CD14-positive monocyte (primary cell): Measurements from ENCODE around the gene RABEP2. TPM values are rescaled to one million over a fixed set of nuclear protein-coding genes. Genes with fewer than 3 reads are reported as not detected.

Experiments
- DNase-seq, 3 donors: peaks; one replicate each; pipeline ENCODE4 v3.0.0-alpha.2; 2011 to 2022
- H2AFZ ChIP-seq: 2 replicates; pipeline ENCODE4 v1.6.0; 2012; ENCODE audit warnings: mild to moderate bottlenecking, low read depth, low read length, inconsistent platforms; ENCODE audit not compliant: insufficient read depth, poor library complexity, severe bottlenecking
- H3K27ac ChIP-seq, 2 donors: 1 replicate in 1 of 2; 2 replicates in 1 of 2; pipeline ENCODE4 v1.5.1; 2012 to 2013; ENCODE audit warnings: low read length in 2 of 2, control low read depth in 1 of 2, inconsistent platforms in 1 of 2, low read depth in 1 of 2, mild to moderate bottlenecking in 1 of 2
- H3K27me3 ChIP-seq, 2 donors: one replicate each; pipeline versions ENCODE4 v1.6.0 to v1.6.1; 2011 to 2013; ENCODE audit warnings: low read length in 2 of 2; ENCODE audit not compliant: control insufficient read depth in 2 of 2, insufficient read depth in 2 of 2
- H3K36me3 ChIP-seq, 2 donors: replicated peaks in 1 of 2; 1 replicate in 1 of 2; 2 replicates in 1 of 2; pipeline versions ENCODE4 v1.5.1 to v1.6.1; 2012 to 2013; ENCODE audit warnings: low read length in 2 of 2, control low read depth in 1 of 2, inconsistent platforms in 1 of 2, mild to moderate bottlenecking in 1 of 2; ENCODE audit not compliant: insufficient read depth in 2 of 2, control insufficient read depth in 1 of 2
- H3K4me1 ChIP-seq, 2 donors: 1 replicate in 1 of 2; 2 replicates in 1 of 2; pipeline versions ENCODE4 v1.5.1 to v1.6.1; 2012 to 2013; ENCODE audit warnings: low read length in 2 of 2, control low read depth in 1 of 2, inconsistent platforms in 1 of 2, mild to moderate bottlenecking in 1 of 2, moderate library complexity in 1 of 2; ENCODE audit not compliant: insufficient read depth in 2 of 2, control insufficient read depth in 1 of 2
- H3K4me2 ChIP-seq: replicated peaks from 2 replicates; pipeline ENCODE3; 2012; ENCODE audit warnings: low read length, moderate library complexity, mild to moderate bottlenecking; ENCODE audit not compliant: poor library complexity, severe bottlenecking; ENCODE audit errors: extremely low read depth
- H3K4me3 ChIP-seq, 3 experiments: fragments of 200-600 bp in 1 of 3; sonication (generic) in 1 of 3; replicated peaks in 1 of 3; 1 replicate in 2 of 3; 2 replicates in 1 of 3; pipeline ENCODE4 v1.5.1; 2011 to 2013; ENCODE audit warnings: low read length in 3 of 3, mild to moderate bottlenecking in 3 of 3, control low read depth in 2 of 3, low read depth in 2 of 3, inconsistent platforms in 1 of 3, moderate library complexity in 1 of 3
- H3K79me2 ChIP-seq: 2 replicates; pipeline ENCODE4 v1.6.0; 2012; ENCODE audit warnings: mild to moderate bottlenecking, control low read depth, inconsistent platforms, low read length, moderate library complexity; ENCODE audit not compliant: insufficient read depth
- H3K9ac ChIP-seq: 2 replicates; pipeline ENCODE4 v1.6.0; 2017; ENCODE audit warnings: low read length, mild to moderate bottlenecking; ENCODE audit not compliant: insufficient read depth, poor library complexity, severe bottlenecking
- H3K9me3 ChIP-seq, 2 donors: replicated peaks in 1 of 2; 1 replicate in 1 of 2; 2 replicates in 1 of 2; pipeline versions ENCODE4 v1.5.1 to v1.6.1; 2012 to 2013; ENCODE audit warnings: low read length in 2 of 2, control low read depth in 1 of 2; ENCODE audit not compliant: control insufficient read depth in 1 of 2, insufficient read depth in 1 of 2
- H4K20me1 ChIP-seq: 2 replicates; pipeline ENCODE4 v1.6.0; 2012; ENCODE audit warnings: mild to moderate bottlenecking, low read length, control low read depth, moderate library complexity; ENCODE audit not compliant: insufficient read depth
- H3K27ac Mint-ChIP-seq, 7 donors: one replicate each; pipeline ENCODE4 v1.8.0; 2020; ENCODE audit warnings: mild to moderate bottlenecking in 7 of 7, mixed read lengths in 7 of 7, moderate library complexity in 6 of 7, inconsistent platforms in 2 of 7
- H3K27me3 Mint-ChIP-seq, 3 donors: one replicate each; pipeline ENCODE4 v1.8.0; 2021 to 2022; ENCODE audit warnings: low read depth in 3 of 3, mild to moderate bottlenecking in 3 of 3, mixed read lengths in 3 of 3, moderate library complexity in 3 of 3, inconsistent platforms in 1 of 3
- H3K36me3 Mint-ChIP-seq, 2 donors: one replicate each; pipeline ENCODE4 v1.8.0; 2020; ENCODE audit warnings: mixed read lengths in 2 of 2, inconsistent platforms in 1 of 2, mild to moderate bottlenecking in 1 of 2
- H3K4me1 Mint-ChIP-seq: one replicate; pipeline ENCODE4 v1.8.0; 2020; ENCODE audit warnings: mild to moderate bottlenecking, mixed read lengths
- H3K4me3 Mint-ChIP-seq, 2 donors: one replicate each; pipeline ENCODE4 v1.8.0; 2020; ENCODE audit warnings: mild to moderate bottlenecking in 2 of 2, mixed read lengths in 2 of 2, moderate library complexity in 1 of 2
- H3K9me3 Mint-ChIP-seq, 7 donors: one replicate each; pipeline ENCODE4 v1.8.0; 2020 to 2022; ENCODE audit warnings: mixed read lengths in 7 of 7, mild to moderate bottlenecking in 6 of 7, moderate library complexity in 6 of 7, inconsistent platforms in 2 of 7
- WGBS: methylation state at CpG from one replicate; pipeline ENCODE4 v1.1.5; 2013; ENCODE audit warnings: missing lambda C conversion rate; ENCODE audit not compliant: insufficient coverage; 5-methylcytosine and 5-hydroxymethylcytosine counted together
- intact Hi-C, 2 donors: fragments of 100-400 bp; cut with micrococcal nuclease; formaldehyde crosslinking; loops; one replicate each; pipeline versions ENCODE4 v1.15.0 to v1.15.1; 2023
- polyA plus RNA-seq, 3 donors: library from polyadenylated mRNA; depleted of rRNA in 1 of 3; unstranded in 2 of 3; stranded (reverse) in 1 of 3; fragments of 300-500 nt in 2 of 3; fragments of >200 nt in 1 of 3; fragmentation: Illumina TruSeq in 2 of 3; gene quantifications; 1 replicate in 2 of 3; 2 replicates in 1 of 3; pipeline ENCODE4 v1.2.3, GENCODE V29; 2012 to 2021
- TF ChIP-seq, protein P1 (sequence below): fragments of 200-600 bp; IDR thresholded peaks from one replicate; pipeline ENCODE4 v1.8.0; 2022; ENCODE audit warnings: antibody characterized with exemption, mild to moderate bottlenecking

Gene RABEP2
- polyA plus RNA-seq, 3 donors = 1.9 to 21.6 (median 2.5) TPM

DNA sequence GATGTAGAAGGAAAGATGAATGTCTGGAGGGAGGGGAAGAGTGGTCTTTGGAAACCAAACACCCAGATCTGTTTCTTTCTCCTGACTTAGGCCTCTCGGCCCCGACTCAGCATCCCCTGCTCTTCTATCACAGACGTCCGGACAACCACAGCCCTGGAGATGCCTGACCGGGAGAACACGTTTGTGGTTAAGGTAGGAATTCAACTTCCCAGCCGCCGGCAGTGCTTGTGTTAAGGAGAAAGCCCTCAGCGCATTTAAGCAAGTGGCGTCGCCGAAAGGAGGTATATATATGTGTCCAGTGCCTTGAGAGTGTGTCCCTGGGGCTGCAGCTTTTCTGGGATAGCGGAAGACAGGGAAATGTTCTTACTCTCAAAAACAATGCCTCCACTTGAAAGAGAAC, 57.8 kb downstream of the RABEP2 start:
- no peak overlapping the region for H3K4me3 ChIP-seq
- no peak for DNase-seq
- H3K27ac Mint-ChIP-seq = peak overlapping the region in 1 of 7 donors; percentile 26
- peaks cover 19 to 26% of the 10 kb centered on the region in 2 donors for H3K4me1 ChIP-seq
- H3K27me3 ChIP-seq = no peaks in the 10 kb centered on the region
- H3K9me3 ChIP-seq = no peaks in the 10 kb centered on the region
- no peak overlapping the region for H3K4me2 ChIP-seq
- H3K27me3 Mint-ChIP-seq = peaks cover 0 to 2% (median 0%) of the 10 kb centered on the region in 3 donors
- H3K27ac ChIP-seq = no peak overlapping the region
- peaks cover 47 to 57% of the 10 kb centered on the region in 2 donors for H3K36me3 Mint-ChIP-seq
- H2AFZ ChIP-seq = no peak overlapping the region
- TF ChIP-seq, protein P1, sequence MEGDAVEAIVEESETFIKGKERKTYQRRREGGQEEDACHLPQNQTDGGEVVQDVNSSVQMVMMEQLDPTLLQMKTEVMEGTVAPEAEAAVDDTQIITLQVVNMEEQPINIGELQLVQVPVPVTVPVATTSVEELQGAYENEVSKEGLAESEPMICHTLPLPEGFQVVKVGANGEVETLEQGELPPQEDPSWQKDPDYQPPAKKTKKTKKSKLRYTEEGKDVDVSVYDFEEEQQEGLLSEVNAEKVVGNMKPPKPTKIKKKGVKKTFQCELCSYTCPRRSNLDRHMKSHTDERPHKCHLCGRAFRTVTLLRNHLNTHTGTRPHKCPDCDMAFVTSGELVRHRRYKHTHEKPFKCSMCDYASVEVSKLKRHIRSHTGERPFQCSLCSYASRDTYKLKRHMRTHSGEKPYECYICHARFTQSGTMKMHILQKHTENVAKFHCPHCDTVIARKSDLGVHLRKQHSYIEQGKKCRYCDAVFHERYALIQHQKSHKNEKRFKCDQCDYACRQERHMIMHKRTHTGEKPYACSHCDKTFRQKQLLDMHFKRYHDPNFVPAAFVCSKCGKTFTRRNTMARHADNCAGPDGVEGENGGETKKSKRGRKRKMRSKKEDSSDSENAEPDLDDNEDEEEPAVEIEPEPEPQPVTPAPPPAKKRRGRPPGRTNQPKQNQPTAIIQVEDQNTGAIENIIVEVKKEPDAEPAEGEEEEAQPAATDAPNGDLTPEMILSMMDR = no peak
- H3K79me2 ChIP-seq = peaks cover 46% of the 10 kb centered on the region
- no peak overlapping the region for H3K4me3 Mint-ChIP-seq
- no peak overlapping the region for H3K9ac ChIP-seq
- H3K4me1 Mint-ChIP-seq = peaks cover 20% of the 10 kb centered on the region
- peaks cover 30% of the 10 kb centered on the region for H4K20me1 ChIP-seq
- 98% methylated on average over 7 of the region's 13 CpGs for WGBS
- peaks cover 0 to 2% (median 0%) of the 10 kb centered on the region in 7 donors for H3K9me3 Mint-ChIP-seq
- H3K36me3 ChIP-seq = peaks cover 55 to 57% of the 10 kb centered on the region in 2 donors
- intact Hi-C loops = no loop called here

GRCh38 chr16:28866454-28866804, 58.6 kb downstream of the RABEP2 start:
- Histone ChIP-seq H3K79me2 (peaks cover 50% of the 10 kb centered on the region), H3K27me3 (no peaks in the 10 kb centered on the region), H3K9ac (no peak overlapping the region), H3K4me2 (no peak overlapping the region), H3K27ac (no peak overlapping the region), H2AFZ (no peak overlapping the region), H3K9me3 (no peaks in the 10 kb centered on the region), H4K20me1 (peaks cover 30% of the 10 kb centered on the region), H3K4me3 (no peak overlapping the region), H3K36me3 (peaks cover 47 to 49% of the 10 kb centered on the region in 2 donors), H3K4me1 (peaks cover 19 to 26% of the 10 kb centered on the region in 2 donors)
- H3K36me3 Mint-ChIP-seq = peaks cover 40 to 49% of the 10 kb centered on the region in 2 donors
- H3K27me3 Mint-ChIP-seq = peaks cover 0 to 2% (median 0%) of the 10 kb centered on the region in 3 donors
- no peak for DNase-seq
- intact Hi-C loops = no loop called here
- WGBS = 90% methylated on average over 12 of the region's 17 CpGs
- no peak overlapping the region for H3K4me3 Mint-ChIP-seq
- peak overlapping the region in 2 of 7 donors; percentile 33 to 46 for H3K27ac Mint-ChIP-seq
- peaks cover 0 to 2% (median 0%) of the 10 kb centered on the region in 7 donors for H3K9me3 Mint-ChIP-seq
- TF ChIP-seq, protein P1 = no peak
- H3K4me1 Mint-ChIP-seq = peaks cover 20% of the 10 kb centered on the region
